IPS DF 6.9 (cell line): ENCODE data around the gene MEI1.
A peak's percentile ranks its signal among the peaks of the same experiment; 100 is the strongest.

ENCODE experiments used
- DNase-seq: peaks from one replicate; pipeline ENCODE4 v3.0.0-alpha.2; 2013; ENCODE audit warnings: low read depth, low spot score
- H3K27ac ChIP-seq: one replicate; pipeline ENCODE4 v1.5.1; 2013; ENCODE audit warnings: low read length, control low read depth
- H3K27me3 ChIP-seq: 2 replicates; pipeline ENCODE4 v1.6.1; 2013; ENCODE audit warnings: mild to moderate bottlenecking, low read length; ENCODE audit not compliant: control insufficient read depth, insufficient read depth
- H3K36me3 ChIP-seq: 2 replicates; pipeline ENCODE4 v1.6.1; 2013; ENCODE audit warnings: low read length; ENCODE audit not compliant: control insufficient read depth, insufficient read depth
- H3K4me1 ChIP-seq: 2 replicates; pipeline ENCODE4 v1.6.1; 2013; ENCODE audit warnings: low read length; ENCODE audit not compliant: control insufficient read depth, insufficient read depth
- H3K4me3 ChIP-seq: 2 replicates; pipeline ENCODE4 v1.5.1; 2013; ENCODE audit warnings: mild to moderate bottlenecking, low read length
- H3K9me3 ChIP-seq: 2 replicates; pipeline ENCODE4 v1.6.1; 2013; ENCODE audit warnings: low read length, inconsistent platforms; ENCODE audit not compliant: control insufficient read depth, insufficient read depth
- WGBS: extraction: QIAGEN DNeasy Blood & Tissue Kit; methylation state at CpG from one replicate; pipeline ENCODE4 v1.1.7; 2013; ENCODE audit warnings: mixed read lengths, missing lambda C conversion rate; ENCODE audit not compliant: insufficient read length, insufficient coverage; 5-methylcytosine and 5-hydroxymethylcytosine counted together

Gene MEI1

DNA sequence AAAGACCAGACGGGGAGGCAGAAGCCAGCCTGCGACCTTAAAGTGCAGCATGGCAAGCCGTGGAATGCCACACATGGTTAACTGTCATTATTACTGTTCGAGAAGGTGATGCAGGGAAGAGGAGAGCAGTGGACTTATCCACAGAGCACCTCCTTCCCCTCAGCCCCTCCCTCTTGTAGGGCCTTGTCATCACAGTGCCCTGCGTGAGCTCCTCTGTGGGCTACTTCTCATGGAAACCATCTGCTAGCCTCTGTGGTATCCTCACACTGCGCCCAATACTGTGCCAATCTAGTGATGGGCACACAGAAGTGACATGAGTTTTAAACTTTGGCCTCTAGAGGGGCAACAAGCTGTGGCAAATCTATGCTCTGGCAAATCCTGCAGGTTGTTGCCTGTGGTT lies 83.0 kb downstream of the MEI1 start:
- Histone ChIP-seq H3K4me3 (no peak overlapping the region), H3K9me3 (no peaks in the 10 kb centered on the region), H3K27ac (no peak overlapping the region), H3K36me3 (no peaks in the 10 kb centered on the region), H3K27me3 (no peaks in the 10 kb centered on the region), H3K4me1 (no peaks in the 10 kb centered on the region)
- DNase-seq: no peak
- no CpG with 5 or more reads among the region's 6 CpGs for WGBS

GRCh38 chr22:41782751-41783150 lies 83.4 kb downstream of the MEI1 start:
- no peak for DNase-seq
- whole genome bisulfite sequencing: no CpG with 5 or more reads among the region's 2 CpGs
- H3K27ac ChIP-seq: no peak overlapping the region
- H3K27me3 ChIP-seq: no peaks in the 10 kb centered on the region
- no peak overlapping the region for H3K4me3 ChIP-seq
- H3K36me3 ChIP-seq: no peaks in the 10 kb centered on the region
- H3K9me3 ChIP-seq: no peaks in the 10 kb centered on the region
- no peaks in the 10 kb centered on the region for H3K4me1 ChIP-seq

GRCh38 chr22:41787331-41787730 lies 88.0 kb downstream of the MEI1 start:
- H3K4me1 ChIP-seq: no peaks in the 10 kb centered on the region
- no peak for DNase-seq
- H3K36me3 ChIP-seq: no peaks in the 10 kb centered on the region
- no peak overlapping the region for H3K4me3 ChIP-seq
- WGBS: no CpG with 5 or more reads among the region's 2 CpGs
- no peaks in the 10 kb centered on the region for H3K27me3 ChIP-seq
- no peaks in the 10 kb centered on the region for H3K9me3 ChIP-seq
- H3K27ac ChIP-seq: no peak overlapping the region

DNA sequence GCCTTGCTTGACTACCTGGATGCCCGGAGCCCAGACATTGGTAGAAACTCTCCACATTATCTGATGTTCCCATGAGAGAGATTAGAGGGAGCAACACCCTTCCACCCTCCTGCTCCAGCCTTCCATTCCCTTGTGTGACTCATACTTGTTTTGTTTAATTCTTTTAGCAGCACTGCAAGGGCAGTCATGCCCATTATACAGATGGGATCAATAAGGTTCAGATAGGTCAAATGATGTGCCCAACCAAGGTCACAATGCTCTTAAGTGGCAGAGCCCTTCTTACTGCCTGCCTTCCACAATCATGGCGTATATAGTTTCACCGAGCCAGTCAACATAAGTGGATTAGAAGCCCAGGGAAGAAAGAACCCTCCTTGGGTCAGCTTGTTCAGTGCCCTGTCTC lies 94.6 kb downstream of the MEI1 start:
- DNase-seq: no peak
- Histone ChIP-seq H3K27ac (no peak overlapping the region), H3K4me3 (no peak overlapping the region), H3K27me3 (no peaks in the 10 kb centered on the region), H3K9me3 (no peaks in the 10 kb centered on the region), H3K4me1 (no peaks in the 10 kb centered on the region), H3K36me3 (no peaks in the 10 kb centered on the region)
- no CpG with 5 or more reads among the region's 3 CpGs for WGBS

- Histone ChIP-seq H3K27me3 (no peaks in the 10 kb centered on the region), H3K4me1 (peaks cover 4% of the 10 kb centered on the region; the same call in 1 of the 2 replicates), H3K27ac (no peak overlapping the region), H3K4me3 (no peak overlapping the region), H3K36me3 (no peaks in the 10 kb centered on the region), H3K9me3 (no peaks in the 10 kb centered on the region)
- WGBS: no CpG with 5 or more reads among the region's 2 CpGs
- no peak for DNase-seq
Observed at GRCh38 chr22:41798736-41799135, 99.4 kb downstream of the MEI1 start.

DNA sequence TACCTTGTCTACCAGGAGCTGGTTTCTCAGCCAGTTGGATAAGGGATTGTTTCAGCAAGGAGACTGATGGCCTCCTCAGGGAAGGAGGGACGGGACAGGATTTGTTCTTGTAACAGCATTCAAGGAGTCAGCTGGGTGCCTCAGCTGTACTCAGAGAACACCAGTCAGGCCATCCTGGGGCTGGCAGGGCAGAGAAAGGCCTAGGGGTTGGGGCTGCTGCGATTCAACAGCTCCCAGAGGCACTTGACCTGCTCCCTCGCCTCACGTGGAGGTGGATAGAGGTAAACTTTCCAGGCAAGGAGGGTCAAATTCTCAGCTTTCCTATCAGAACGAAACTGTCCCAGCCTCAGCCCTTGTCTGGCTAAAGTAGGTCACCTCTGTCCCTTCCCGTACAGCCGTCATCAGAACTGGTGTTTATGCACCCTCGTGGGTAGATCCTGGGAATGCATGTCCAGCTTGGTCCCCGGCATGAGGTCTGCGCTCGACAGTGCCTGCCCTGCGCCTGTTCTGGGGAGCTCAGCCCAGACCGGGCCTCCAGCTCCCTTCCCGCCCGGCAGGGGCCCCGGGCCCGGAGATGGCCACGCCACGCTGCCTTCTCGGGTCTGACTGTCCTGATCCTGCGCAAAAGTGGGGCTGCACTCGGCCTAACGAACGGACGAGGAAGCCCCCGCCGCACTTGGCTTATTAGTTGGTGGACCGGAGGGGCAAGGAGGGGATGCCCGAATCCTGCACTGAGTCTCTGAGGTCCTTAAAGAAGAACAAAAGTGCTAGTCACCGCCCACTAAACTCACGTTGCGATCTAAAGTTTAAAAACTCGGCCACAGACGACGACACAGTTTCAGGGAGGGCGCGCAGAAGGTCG lies 100.4 kb downstream of the MEI1 start:
- Histone ChIP-seq H3K4me3 (peak overlapping the region; percentile 73; the same call in 1 of the 2 replicates), H3K36me3 (no peaks in the 10 kb centered on the region), H3K4me1 (peaks cover 4% of the 10 kb centered on the region; the same call in 1 of the 2 replicates), H3K9me3 (no peaks in the 10 kb centered on the region), H3K27ac (no peak overlapping the region), H3K27me3 (no peaks in the 10 kb centered on the region)
- DNase-seq: no peak
- no CpG with 5 or more reads among the region's 38 CpGs for WGBS

DNA sequence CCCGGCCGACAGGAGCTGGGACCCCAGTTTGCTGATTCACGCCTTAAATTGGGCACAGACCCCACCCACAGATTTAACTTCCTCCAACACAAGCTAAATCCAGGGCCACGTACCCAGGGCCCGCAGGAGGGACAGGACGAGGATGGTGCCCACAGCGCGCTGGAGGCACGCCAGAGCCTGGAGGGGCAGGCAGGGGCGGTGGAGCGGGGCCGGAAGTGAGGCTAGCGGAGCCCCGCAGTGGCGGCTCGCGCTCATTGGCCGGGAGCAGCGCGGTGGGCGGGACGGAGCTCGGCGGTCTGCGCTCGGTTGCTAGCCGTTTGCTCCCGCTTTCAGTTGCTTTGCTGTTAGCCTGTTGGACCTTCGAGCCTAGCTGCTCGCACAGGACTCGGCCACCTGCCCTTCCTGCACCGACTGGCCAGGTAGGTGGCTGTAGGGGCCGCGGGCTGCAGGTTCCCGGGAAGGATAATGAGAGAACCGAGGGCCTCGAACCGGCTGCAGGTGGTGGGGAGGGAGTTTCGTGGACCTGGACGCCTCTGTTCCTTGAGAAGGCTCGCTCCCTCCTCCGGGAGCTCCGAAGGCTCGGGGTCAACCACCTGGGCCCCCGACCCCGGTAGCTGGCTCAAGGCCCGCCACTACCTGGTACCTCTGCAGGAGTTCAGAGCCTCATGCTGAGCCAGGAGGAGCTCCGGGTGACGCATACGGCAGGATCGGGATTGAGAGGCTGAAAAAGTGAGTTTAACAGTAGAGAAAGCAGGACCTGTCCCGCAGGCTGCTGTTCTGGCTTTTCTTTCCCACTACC lies 101.2 kb downstream of the MEI1 start, which contains the start of gene CCDC134:
CCDC134 (plus strand) TSS at position 332 of the 799 bp plus-strand sequence. CDS start 8,212 bp downstream, outside the sequence.
- Histone ChIP-seq H3K9me3 (no peaks in the 10 kb centered on the region), H3K36me3 (no peaks in the 10 kb centered on the region), H3K4me3 (peak within 1 kb of the TSS; percentile 73), H3K27ac (no peak within 1 kb of the TSS), H3K27me3 (no peaks in the 10 kb centered on the region), H3K4me1 (peaks cover 4% of the 10 kb centered on the region; the same call in 1 of the 2 replicates)
- DNase-seq: peak; percentile 67
- no CpG with 5 or more reads among the region's 52 CpGs for WGBS

DNA sequence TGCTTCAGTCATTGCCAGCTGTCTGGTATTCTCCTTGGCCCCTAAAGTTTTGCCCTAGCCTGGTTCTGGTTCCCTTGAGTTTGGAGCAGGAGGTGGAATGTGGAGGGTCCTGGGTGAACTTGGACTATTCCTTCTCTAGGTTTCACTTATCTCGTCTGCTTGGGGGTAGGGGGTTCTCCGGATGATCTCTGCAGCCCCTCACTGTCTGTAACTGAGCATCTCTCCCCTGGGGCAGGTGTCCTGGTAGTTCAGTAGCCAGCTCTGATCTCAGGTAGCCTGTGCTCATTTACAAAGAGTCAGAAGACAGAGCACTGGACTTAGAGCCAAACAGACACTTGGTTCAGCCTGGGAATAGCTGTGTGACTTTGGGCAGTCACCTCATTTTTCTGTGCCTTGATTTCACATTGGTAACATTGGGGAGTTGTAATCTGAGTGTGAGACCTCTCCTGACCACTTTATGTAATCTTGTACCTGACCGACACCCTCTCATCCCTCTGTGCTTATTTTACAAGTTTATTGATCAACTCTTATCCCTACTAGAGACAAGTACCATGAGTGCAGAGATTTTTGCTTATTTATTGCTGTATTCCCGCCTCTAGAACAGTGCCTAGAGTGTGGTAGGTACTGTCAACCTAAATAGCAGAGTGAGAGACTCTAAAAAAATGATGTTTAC lies 102.0 kb downstream of the MEI1 start:
- Histone ChIP-seq H3K9me3 (no peaks in the 10 kb centered on the region), H3K27ac (no peak overlapping the region), H3K27me3 (no peaks in the 10 kb centered on the region), H3K4me3 (peak overlapping the region; percentile 73), H3K36me3 (no peaks in the 10 kb centered on the region), H3K4me1 (peaks cover 4% of the 10 kb centered on the region; the same call in 1 of the 2 replicates)
- DNase-seq: no peak
- WGBS: no CpG with 5 or more reads among the region's 4 CpGs

DNA sequence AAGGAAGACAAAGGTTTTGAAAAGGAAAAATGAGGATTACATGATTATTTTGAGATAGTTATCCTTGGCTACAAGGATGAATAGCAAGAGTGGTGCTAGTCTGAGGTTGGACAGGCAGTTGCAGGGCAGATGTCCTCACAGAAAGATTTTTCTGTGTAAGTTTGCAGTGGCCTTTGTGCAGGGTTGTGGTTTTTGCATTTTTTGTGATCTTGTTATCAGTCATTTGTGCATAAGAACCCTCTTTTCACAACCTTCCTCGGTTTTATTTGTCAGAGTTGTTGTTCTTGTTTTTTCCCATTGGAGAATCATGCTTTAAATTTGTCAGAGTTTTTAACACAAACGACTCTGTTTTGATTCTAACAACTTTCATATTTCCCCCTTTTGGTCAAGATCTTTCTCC lies 102.6 kb downstream of the MEI1 start:
- H3K27me3 ChIP-seq: no peaks in the 10 kb centered on the region
- H3K36me3 ChIP-seq: no peaks in the 10 kb centered on the region
- no peak for DNase-seq
- H3K9me3 ChIP-seq: no peaks in the 10 kb centered on the region
- H3K4me1 ChIP-seq: peaks cover 4% of the 10 kb centered on the region; the same call in 1 of the 2 replicates
- H3K27ac ChIP-seq: no peak overlapping the region
- WGBS: no CpG with 5 or more reads among the region's 2 CpGs
- H3K4me3 ChIP-seq: no peak overlapping the region

DNA sequence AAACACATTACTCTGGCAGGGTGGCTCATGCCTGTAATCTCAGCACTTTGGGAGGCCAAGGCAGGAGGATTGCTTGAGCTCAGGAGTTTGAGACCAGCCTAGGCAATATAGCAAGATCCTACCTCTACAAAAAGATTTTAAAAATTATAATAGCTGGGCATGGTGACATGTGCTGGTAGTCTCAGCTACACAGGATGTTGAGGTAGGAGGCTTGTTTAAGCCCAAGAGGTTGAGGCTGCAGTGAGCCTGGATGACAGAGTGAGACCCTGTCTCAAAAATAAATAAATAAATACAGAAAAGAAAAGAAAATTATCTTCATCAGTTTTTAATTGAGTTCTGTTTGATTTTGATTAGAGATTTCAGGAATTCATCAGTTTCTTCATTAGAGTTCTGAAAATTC lies 106.3 kb downstream of the MEI1 start:
- Histone ChIP-seq H3K27me3 (no peaks in the 10 kb centered on the region), H3K4me3 (no peak overlapping the region), H3K27ac (no peak overlapping the region), H3K36me3 (peaks cover 10% of the 10 kb centered on the region; the same call in 1 of the 2 replicates), H3K4me1 (no peaks in the 10 kb centered on the region), H3K9me3 (no peaks in the 10 kb centered on the region)
- DNase-seq: no peak
